GM19328 (cell line): ENCODE data around the gene CDH22.

Experiments used
- ATAC-seq: cut with Tn5 transposase; IDR thresholded peaks from one replicate; pipeline ENCODE4 v1.9.1; 2021; ENCODE audit warnings: mild to moderate bottlenecking, moderate library complexity; ENCODE audit not compliant: unreplicated experiment

The CDH22 gene

GRCh38 chr20:46308258-46309157 lies at the start of gene CDH22:
CDH22 (minus strand) TSS chr20:46308498; CDS start chr20:46251294, 57,204 bp downstream.
- ATAC-seq: no peak

- no peak for ATAC-seq
Observed at GRCh38 chr20:46357030-46357514, 48.8 kb upstream of the CDH22 start.

GRCh38 chr20:46356195-46357029 lies 48.1 kb upstream of the CDH22 start:
- no peak for ATAC-seq

- no peak for ATAC-seq
Observed at GRCh38 chr20:46355778-46356177, 47.5 kb upstream of the CDH22 start.

- ATAC-seq: no peak
Observed at GRCh38 chr20:46354920-46355654, 46.8 kb upstream of the CDH22 start.

GRCh38 chr20:46354207-46354555 lies 45.9 kb upstream of the CDH22 start:
- no peak for ATAC-seq

- ATAC-seq: no peak
Observed at GRCh38 chr20:46353500-46354206, 45.4 kb upstream of the CDH22 start.

GRCh38 chr20:46352370-46352938 lies 44.2 kb upstream of the CDH22 start:
- no peak for ATAC-seq

- ATAC-seq: no peak
Observed at GRCh38 chr20:46351357-46352058, 43.2 kb upstream of the CDH22 start.

GRCh38 chr20:46350986-46351267 lies 42.6 kb upstream of the CDH22 start:
- no peak for ATAC-seq

- ATAC-seq: peak; percentile 51
Observed at GRCh38 chr20:46350201-46350985, 42.1 kb upstream of the CDH22 start.

- ATAC-seq: no peak
Observed at GRCh38 chr20:46349742-46350056, 41.4 kb upstream of the CDH22 start.

GRCh38 chr20:46349035-46349741 lies 40.9 kb upstream of the CDH22 start:
- no peak for ATAC-seq

GRCh38 chr20:46347841-46348803 lies 39.8 kb upstream of the CDH22 start:
- ATAC-seq: no peak

GRCh38 chr20:46346770-46347169 lies 38.5 kb upstream of the CDH22 start:
- ATAC-seq: no peak

- ATAC-seq: no peak
Observed at GRCh38 chr20:46344488-46345162, 36.3 kb upstream of the CDH22 start.

- ATAC-seq: no peak
Observed at GRCh38 chr20:46343975-46344357, 35.7 kb upstream of the CDH22 start.
